ENCODE measurements around the gene LHX3.

- TF ChIP-seq EP300 (IDR thresholded peaks at IDR 0.05; ENCODE audit: borderline replicate concordance) (no peak), TAF1 (IDR thresholded peaks at IDR 0.05; ENCODE audit: low read depth) (no peak), CREB1 (IDR thresholded peaks at IDR 0.05; ENCODE audit: low read depth) (no peak), TEAD4 (IDR thresholded peaks at IDR 0.05) (no peak), CEBPB (IDR thresholded peaks at IDR 0.05) (no peak)
Measured at GRCh38 chr9:136200424-136200823, 4.5 kb downstream of the LHX3 start.

Data from Ishikawa (cell line).